Measurements from ENCODE around the gene NR1I2. TPM values are rescaled to one million over a fixed set of nuclear protein-coding genes. Genes with fewer than 3 reads are reported as not detected.

Gene NR1I2
- total and polyA plus RNA-seq, 2 donors (not counting 1 experiment from before 2014, with no cell fraction given) = 0.30 to 0.52 TPM

GRCh38 chr3:119861681-119862080, 79.8 kb downstream of the NR1I2 start:
- H3K79me2 ChIP-seq (ENCODE audit: control insufficient read depth, insufficient read depth, low read length) = no peaks in the 10 kb centered on the region
- no peak for DNase-seq

GRCh38 chr3:119862616-119863015, 80.7 kb downstream of the NR1I2 start:
- H3K27me3 ChIP-seq (replicated peaks in 1 of 4; ENCODE audit: control extremely low read depth in 1 of 4, control insufficient read depth in 3 of 4, insufficient read depth in 4 of 4, low read length in 3 of 4) = no peaks in the 10 kb centered on the region
- H3K27ac ChIP-seq (ENCODE audit: low read length in 2 of 2) = no peak overlapping the region
- Mint-ChIP-seq H3K9me3 (ENCODE audit: insufficient read depth) (no peaks in the 10 kb centered on the region), H3K27ac (no peak overlapping the region), H3K4me1 (no peaks in the 10 kb centered on the region), H3K4me3 (no peak overlapping the region), H3K27me3 (no peaks in the 10 kb centered on the region)
- DNase-seq (no peak), ATAC-seq (ENCODE audit: low read depth) (no peak)
- ChIA-PET POLR2A (no interaction called here), CTCF (no interaction called here)
- intact Hi-C loops (cut with micrococcal nuclease) = no loop called here
- H3K4me2 ChIP-seq (replicated peaks; ENCODE audit: low read depth, low read length, poor library complexity, severe bottlenecking) = no peak overlapping the region
- no peaks in the 10 kb centered on the region for H3K79me2 ChIP-seq (ENCODE audit: control insufficient read depth, insufficient read depth, low read length)
- no CpG with 5 or more reads among the region's 2 CpGs for WGBS (ENCODE audit: insufficient coverage)
- H4K20me1 ChIP-seq (ENCODE audit: control insufficient read depth, insufficient read depth, low read length, poor library complexity, severe bottlenecking) = no peaks in the 10 kb centered on the region
- H3K9ac ChIP-seq (ENCODE audit: low read length) = no peak overlapping the region
- no peak overlapping the region for H2AFZ ChIP-seq (ENCODE audit: insufficient read depth, low read depth, low read length, poor library complexity, severe bottlenecking)
- H3K36me3 ChIP-seq (replicated peaks in 1 of 2; ENCODE audit: control extremely low read depth in 1 of 2, control insufficient read depth in 1 of 2, extremely low read depth in 1 of 2, insufficient read depth in 2 of 2, low read length in 1 of 2) = peaks cover 20 to 36% of the 10 kb centered on the region in 2 experiments
- no peaks in the 10 kb centered on the region for H3K4me1 ChIP-seq (ENCODE audit: control insufficient read depth in 2 of 2, insufficient read depth in 2 of 2, low read length in 2 of 2)
- no peak overlapping the region for H3K4me3 ChIP-seq (ENCODE audit: control extremely low read depth in 1 of 5, extremely low read depth in 1 of 5, insufficient read depth in 1 of 5, low read depth in 2 of 5, low read length in 4 of 5)
- TF ChIP-seq CTCF (IDR thresholded peaks at IDR 0.05) (no peak), EZH2 (IDR thresholded peaks at IDR 0.05; ENCODE audit: borderline replicate concordance, insufficient read depth, low read depth, low read length, poor library complexity, severe bottlenecking) (no peak)
- H3K9me3 ChIP-seq (ENCODE audit: control extremely low read depth in 1 of 3, control insufficient read depth in 2 of 3, insufficient read depth in 1 of 3, low read length in 2 of 3) = peaks cover 0 to 2% (median 0%) of the 10 kb centered on the region in 3 donors

More at GRCh38 chr3:119861681-119862080, 79.8 kb downstream of the NR1I2 start:
- Mint-ChIP-seq H3K9me3 (ENCODE audit: insufficient read depth) (peaks cover 3% of the 10 kb centered on the region), H3K27ac (no peak overlapping the region), H3K4me3 (no peak overlapping the region), H3K27me3 (no peaks in the 10 kb centered on the region), H3K4me1 (no peaks in the 10 kb centered on the region)
- intact Hi-C loops (cut with micrococcal nuclease) = no loop called here
- ChIA-PET POLR2A (no interaction called here), CTCF (no interaction called here)
- no peak overlapping the region for H3K4me2 ChIP-seq (replicated peaks; ENCODE audit: low read depth, low read length, poor library complexity, severe bottlenecking)
- no peak overlapping the region for H3K27ac ChIP-seq (ENCODE audit: low read length in 2 of 2)
- H3K9ac ChIP-seq (ENCODE audit: low read length) = no peak overlapping the region
- H2AFZ ChIP-seq (ENCODE audit: insufficient read depth, low read depth, low read length, poor library complexity, severe bottlenecking) = no peak overlapping the region
- no peaks in the 10 kb centered on the region for H4K20me1 ChIP-seq (ENCODE audit: control insufficient read depth, insufficient read depth, low read length, poor library complexity, severe bottlenecking)
- no peak for ATAC-seq (ENCODE audit: low read depth)
- TF ChIP-seq EZH2 (IDR thresholded peaks at IDR 0.05; ENCODE audit: borderline replicate concordance, insufficient read depth, low read depth, low read length, poor library complexity, severe bottlenecking) (no peak), CTCF (IDR thresholded peaks at IDR 0.05) (no peak)
- H3K4me1 ChIP-seq (ENCODE audit: control insufficient read depth in 2 of 2, insufficient read depth in 2 of 2, low read length in 2 of 2) = no peaks in the 10 kb centered on the region
- peaks cover 0 to 2% (median 0%) of the 10 kb centered on the region in 3 donors for H3K9me3 ChIP-seq (ENCODE audit: control extremely low read depth in 1 of 3, control insufficient read depth in 2 of 3, insufficient read depth in 1 of 3, low read length in 2 of 3)
- H3K36me3 ChIP-seq (replicated peaks in 1 of 2; ENCODE audit: control extremely low read depth in 1 of 2, control insufficient read depth in 1 of 2, extremely low read depth in 1 of 2, insufficient read depth in 2 of 2, low read length in 1 of 2) = peaks cover 21 to 39% of the 10 kb centered on the region in 2 experiments
- H3K27me3 ChIP-seq (replicated peaks in 1 of 4; ENCODE audit: control extremely low read depth in 1 of 4, control insufficient read depth in 3 of 4, insufficient read depth in 4 of 4, low read length in 3 of 4) = no peaks in the 10 kb centered on the region
- 100% methylated on average over 2 of the region's 2 CpGs for whole genome bisulfite sequencing (ENCODE audit: insufficient coverage)
- no peak overlapping the region for H3K4me3 ChIP-seq (ENCODE audit: control extremely low read depth in 1 of 5, extremely low read depth in 1 of 5, insufficient read depth in 1 of 5, low read depth in 2 of 5, low read length in 4 of 5)

Measured in B cell (primary cell).